ENCODE measurements around the gene TMEM156.

Gene TMEM156

DNA sequence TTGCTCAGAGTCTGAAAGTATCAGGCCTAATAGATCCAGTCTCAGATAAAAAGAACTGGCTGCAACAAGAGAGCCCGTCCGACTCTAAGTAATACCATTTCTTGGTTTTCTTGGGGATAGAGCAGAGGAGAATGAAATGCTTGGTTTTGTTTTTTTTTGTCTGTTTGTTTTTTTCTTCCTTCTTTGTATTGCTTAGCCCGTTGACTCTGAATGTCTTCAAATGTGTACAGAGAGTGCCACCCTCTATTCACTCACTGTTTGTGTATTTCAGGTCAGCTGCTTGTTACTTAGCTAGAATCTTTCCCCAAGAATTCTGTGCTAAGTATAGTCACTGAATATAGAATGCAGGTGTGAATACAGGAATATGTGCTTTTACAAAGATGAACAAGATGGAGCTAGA is 5.7 kb upstream of the TMEM156 start:
- TF ChIP-seq, protein P1, sequence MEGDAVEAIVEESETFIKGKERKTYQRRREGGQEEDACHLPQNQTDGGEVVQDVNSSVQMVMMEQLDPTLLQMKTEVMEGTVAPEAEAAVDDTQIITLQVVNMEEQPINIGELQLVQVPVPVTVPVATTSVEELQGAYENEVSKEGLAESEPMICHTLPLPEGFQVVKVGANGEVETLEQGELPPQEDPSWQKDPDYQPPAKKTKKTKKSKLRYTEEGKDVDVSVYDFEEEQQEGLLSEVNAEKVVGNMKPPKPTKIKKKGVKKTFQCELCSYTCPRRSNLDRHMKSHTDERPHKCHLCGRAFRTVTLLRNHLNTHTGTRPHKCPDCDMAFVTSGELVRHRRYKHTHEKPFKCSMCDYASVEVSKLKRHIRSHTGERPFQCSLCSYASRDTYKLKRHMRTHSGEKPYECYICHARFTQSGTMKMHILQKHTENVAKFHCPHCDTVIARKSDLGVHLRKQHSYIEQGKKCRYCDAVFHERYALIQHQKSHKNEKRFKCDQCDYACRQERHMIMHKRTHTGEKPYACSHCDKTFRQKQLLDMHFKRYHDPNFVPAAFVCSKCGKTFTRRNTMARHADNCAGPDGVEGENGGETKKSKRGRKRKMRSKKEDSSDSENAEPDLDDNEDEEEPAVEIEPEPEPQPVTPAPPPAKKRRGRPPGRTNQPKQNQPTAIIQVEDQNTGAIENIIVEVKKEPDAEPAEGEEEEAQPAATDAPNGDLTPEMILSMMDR (IDR thresholded peaks at IDR 0.05; ENCODE audit: insufficient read depth, low read depth, low read length, missing control alignments) = no peak
- DNase-seq (ENCODE audit: low read depth) = no peak
- H3K4me3 ChIP-seq (ENCODE audit: low read depth, low read length) = no peak overlapping the region

DNA sequence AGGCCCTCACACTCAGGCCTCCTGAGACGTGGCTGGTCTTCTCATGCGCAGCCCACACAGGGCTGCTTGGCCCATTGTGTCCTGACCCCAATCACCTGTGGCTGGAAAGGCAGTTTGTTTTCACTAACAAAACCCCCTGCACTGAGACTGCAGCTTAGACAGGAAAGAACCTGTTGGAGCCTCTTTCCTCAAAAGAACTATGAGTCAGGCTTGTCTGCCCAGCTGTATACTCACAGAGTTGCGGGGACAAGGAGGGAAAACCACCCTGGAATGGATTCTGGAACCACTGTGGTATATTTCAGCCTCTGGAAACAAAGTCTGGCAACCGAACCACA is 5.2 kb upstream of the TMEM156 start:
- TF ChIP-seq, protein P1 (IDR thresholded peaks at IDR 0.05; ENCODE audit: insufficient read depth, low read depth, low read length, missing control alignments) = no peak
- peak; percentile 57 for DNase-seq (ENCODE audit: low read depth)
- no peak overlapping the region for H3K4me3 ChIP-seq (ENCODE audit: low read depth, low read length)

DNA sequence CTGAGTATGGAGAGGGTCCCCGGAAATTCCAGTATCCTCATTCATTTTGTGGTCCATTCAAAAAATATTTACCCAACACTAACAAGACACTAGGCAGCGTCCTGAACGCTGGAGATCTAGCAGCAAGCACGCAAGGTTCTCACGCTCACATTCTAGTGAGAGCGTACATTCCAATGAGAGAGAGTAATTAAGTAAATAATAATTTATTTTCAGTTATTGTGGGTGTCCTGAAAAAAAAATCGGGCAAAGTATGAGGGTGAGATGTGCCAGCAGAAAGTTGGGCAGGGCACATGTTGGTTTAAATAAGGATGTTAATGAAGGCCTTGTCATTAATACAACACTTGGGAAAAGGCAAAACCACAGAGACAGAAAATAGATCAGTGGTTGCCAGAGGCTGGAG is 4.0 kb upstream of the TMEM156 start:
- H3K4me3 ChIP-seq (ENCODE audit: low read depth, low read length) = no peak overlapping the region
- no peak for DNase-seq (ENCODE audit: low read depth)
- TF ChIP-seq, protein P1 (IDR thresholded peaks at IDR 0.05; ENCODE audit: insufficient read depth, low read depth, low read length, missing control alignments) = no peak

DNA sequence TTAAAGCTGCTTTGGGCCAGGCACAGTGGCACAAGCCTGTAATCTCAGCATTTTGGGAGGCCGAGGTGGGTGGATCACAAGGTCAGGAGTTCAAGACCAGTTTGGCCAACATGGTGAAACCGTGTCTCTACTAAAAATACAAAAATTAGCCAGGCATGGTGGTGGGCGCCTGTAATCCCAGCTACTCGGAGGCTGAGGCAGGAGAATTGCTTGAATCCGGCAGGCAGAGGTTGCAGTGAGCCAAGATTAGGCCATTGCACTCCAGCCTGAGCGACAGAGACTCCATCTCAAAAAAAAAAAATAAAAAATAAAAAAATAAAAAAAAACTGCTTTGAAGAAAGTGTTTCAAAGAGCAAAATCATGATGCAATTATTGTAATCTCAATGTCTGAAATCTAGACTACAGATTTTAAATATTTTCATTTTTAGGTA is 604 bp downstream of the TMEM156 start:
- peak overlapping the region; percentile 76 for H3K4me3 ChIP-seq (ENCODE audit: low read depth, low read length)

DNA sequence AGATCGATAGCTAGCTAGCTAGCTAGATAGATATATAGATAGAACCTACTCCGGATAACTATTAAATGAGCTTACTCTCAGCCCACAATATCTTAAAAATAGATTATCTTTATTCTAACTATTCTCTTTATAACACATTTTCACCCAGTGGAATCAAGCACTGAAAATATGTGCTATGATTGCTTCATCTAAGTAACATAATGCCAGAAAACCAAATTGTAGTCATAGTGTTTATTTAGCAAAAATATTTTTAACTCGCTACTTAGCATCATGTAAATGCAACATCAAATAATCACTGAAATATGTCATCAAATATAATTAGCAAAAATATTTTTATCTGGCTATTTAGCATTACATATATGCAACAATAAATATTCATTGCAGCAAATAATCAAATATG is 1.5 kb downstream of the TMEM156 start:
- TF ChIP-seq, protein P1 (IDR thresholded peaks at IDR 0.05; ENCODE audit: insufficient read depth, low read depth, low read length, missing control alignments) = no peak
- no peak for DNase-seq (ENCODE audit: low read depth)
- peak overlapping the region; percentile 76 for H3K4me3 ChIP-seq (ENCODE audit: low read depth, low read length)

More for the DNA sequence above, 604 bp downstream of the TMEM156 start:
- DNase-seq (ENCODE audit: low read depth) = peak; percentile 23

DNA sequence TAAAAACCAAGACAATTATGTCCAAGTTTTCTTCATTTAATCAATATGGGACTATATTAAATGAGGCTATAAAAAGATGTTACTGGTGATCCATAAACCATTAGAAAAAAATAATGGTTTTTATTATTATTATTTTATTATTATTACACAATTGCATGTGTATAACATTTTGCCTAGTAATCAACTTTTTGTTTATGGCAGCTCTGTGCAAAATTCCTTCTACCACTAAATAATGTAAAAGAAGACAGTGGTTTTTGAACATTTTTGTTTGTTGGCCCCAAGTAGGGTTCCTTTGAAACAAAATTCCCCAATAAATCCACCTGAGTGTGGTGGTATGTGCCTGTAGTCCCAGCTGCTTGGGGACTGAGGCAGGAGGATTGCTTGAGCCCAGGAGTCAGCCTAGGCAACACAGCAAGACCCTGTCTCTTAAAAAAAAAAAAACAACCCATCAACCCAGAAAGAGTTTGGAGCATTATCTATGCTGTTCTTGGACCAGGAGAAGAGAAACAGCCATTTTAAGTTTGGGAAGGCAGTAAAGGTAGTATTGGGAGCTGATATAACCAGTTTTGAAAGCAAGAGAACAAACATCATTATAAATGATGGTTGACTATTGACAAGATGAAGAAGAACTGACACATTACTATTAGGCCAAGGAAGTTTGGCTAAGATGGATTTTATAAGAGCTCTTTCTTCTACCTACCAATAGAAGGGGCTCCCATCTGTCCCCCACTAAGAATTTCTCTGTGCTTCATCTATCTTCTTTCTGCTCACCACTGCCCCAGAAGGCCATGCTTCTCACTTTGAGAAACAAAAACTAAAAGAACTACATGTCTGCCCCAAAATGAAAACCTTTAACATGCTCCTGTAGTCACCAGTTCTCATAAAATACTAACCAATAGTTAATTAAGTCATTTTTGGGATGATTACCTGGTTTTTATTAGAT is 2.2 kb downstream of the TMEM156 start:
- TF ChIP-seq, protein P1 (IDR thresholded peaks at IDR 0.05; ENCODE audit: insufficient read depth, low read depth, low read length, missing control alignments) = peak; percentile 8
- H3K4me3 ChIP-seq (ENCODE audit: low read depth, low read length) = peak overlapping the region; percentile 76
- peak; percentile 76 for DNase-seq (ENCODE audit: low read depth)

DNA sequence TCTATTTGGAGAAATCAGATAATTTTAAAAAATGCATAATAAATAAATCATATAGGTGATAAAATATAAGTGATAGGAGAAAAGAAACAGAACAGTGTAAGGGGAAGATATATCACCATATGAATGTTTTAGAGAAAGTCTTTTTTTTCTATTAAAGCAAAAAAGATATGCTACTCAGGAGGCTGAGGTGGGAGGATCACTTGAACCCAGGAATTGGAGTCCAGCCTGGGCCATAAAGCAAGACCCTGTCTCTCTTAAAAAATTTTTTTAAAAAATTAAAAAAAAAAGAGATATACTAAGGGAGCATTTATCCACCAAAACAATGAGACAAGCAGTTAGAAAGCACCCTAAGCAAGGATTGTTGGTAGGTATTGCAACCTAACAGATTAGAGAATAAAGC is 6.1 kb downstream of the TMEM156 start:
- TF ChIP-seq, protein P1 (IDR thresholded peaks at IDR 0.05; ENCODE audit: insufficient read depth, low read depth, low read length, missing control alignments) = no peak
- no peak for DNase-seq (ENCODE audit: low read depth)
- no peak overlapping the region for H3K4me3 ChIP-seq (ENCODE audit: low read depth, low read length)
